HEK293 (cell line): ENCODE results near the gene INO80B.
A peak's percentile ranks its signal among the peaks of the same experiment; 100 is the strongest.

Source experiments
- GFI1B ChIP-seq: fragments of 450-650 bp; formaldehyde crosslinking; IDR thresholded peaks from 2 replicates; pipeline ENCODE4 v1.5.1; 2016; ENCODE audit warnings: missing biosample characterization, missing genetic modification characterization
- PRDM4 ChIP-seq: fragments of 450-650 bp; formaldehyde crosslinking; IDR thresholded peaks from 2 replicates; pipeline ENCODE4 v1.5.1; 2017; ENCODE audit warnings: missing biosample characterization, missing genetic modification characterization
- PRDM6 ChIP-seq: fragments of 450-650 bp; formaldehyde crosslinking; IDR thresholded peaks from 2 replicates; pipeline ENCODE4 v1.5.1; 2017; ENCODE audit warnings: missing biosample characterization, missing genetic modification characterization
- TSHZ1 ChIP-seq: fragments of 450-650 bp; formaldehyde crosslinking; IDR thresholded peaks from 2 replicates; pipeline ENCODE4 v1.5.1; 2016; ENCODE audit warnings: missing biosample characterization, missing genetic modification characterization, borderline replicate concordance
- ZBTB11 ChIP-seq: fragments of 450-650 bp; formaldehyde crosslinking; conservative IDR thresholded peaks from 2 replicates; pipeline ENCODE4 v1.5.1; 2016; ENCODE audit warnings: low read depth, missing biosample characterization, missing genetic modification characterization
- ZBTB21 ChIP-seq: fragments of 450-650 bp; formaldehyde crosslinking; IDR thresholded peaks from 2 replicates; pipeline ENCODE4 v1.5.1; 2017; ENCODE audit warnings: missing biosample characterization, missing genetic modification characterization
- ZBTB48 ChIP-seq: fragments of 450-650 bp; formaldehyde crosslinking; IDR thresholded peaks from 2 replicates; pipeline ENCODE4 v1.5.1; 2016; ENCODE audit warnings: missing biosample characterization, missing genetic modification characterization
- ZNF10 ChIP-seq: fragments of 450-650 bp; formaldehyde crosslinking; IDR thresholded peaks from 2 replicates; pipeline ENCODE4 v1.5.1; 2017; ENCODE audit warnings: missing biosample characterization, missing genetic modification characterization
- ZNF157 ChIP-seq: fragments of 450-650 bp; formaldehyde crosslinking; IDR thresholded peaks from 2 replicates; pipeline ENCODE4 v1.5.1; 2016; ENCODE audit warnings: missing biosample characterization, missing genetic modification characterization
- ZNF169 ChIP-seq: fragments of 450-650 bp; formaldehyde crosslinking; IDR thresholded peaks from 2 replicates; pipeline ENCODE4 v1.5.1; 2016; ENCODE audit warnings: missing biosample characterization, missing genetic modification characterization
- ZNF223 ChIP-seq: fragments of 450-650 bp; formaldehyde crosslinking; IDR thresholded peaks from 2 replicates; pipeline ENCODE4 v1.5.1; 2016; ENCODE audit warnings: missing biosample characterization, missing genetic modification characterization
- ZNF311 ChIP-seq: fragments of 450-650 bp; formaldehyde crosslinking; IDR thresholded peaks from 2 replicates; pipeline ENCODE4 v1.5.1; 2017; ENCODE audit warnings: missing biosample characterization, missing genetic modification characterization, borderline replicate concordance
- ZNF335 ChIP-seq: fragments of 450-650 bp; formaldehyde crosslinking; conservative IDR thresholded peaks from 2 replicates; pipeline ENCODE4 v1.5.1; 2016; ENCODE audit warnings: missing biosample characterization, missing genetic modification characterization
- ZNF362 ChIP-seq: fragments of 450-650 bp; formaldehyde crosslinking; IDR thresholded peaks from 2 replicates; pipeline ENCODE4 v1.5.1; 2016; ENCODE audit warnings: missing biosample characterization, missing genetic modification characterization
- ZNF366 ChIP-seq: fragments of 450-650 bp; formaldehyde crosslinking; conservative IDR thresholded peaks from 2 replicates; pipeline ENCODE4 v1.5.1; 2016; ENCODE audit warnings: missing biosample characterization, missing genetic modification characterization
- ZNF426 ChIP-seq: fragments of 450-650 bp; formaldehyde crosslinking; IDR thresholded peaks from 2 replicates; pipeline ENCODE4 v1.5.1; 2017; ENCODE audit warnings: missing biosample characterization, missing genetic modification characterization, mild to moderate bottlenecking, inconsistent platforms, moderate library complexity
- ZNF514 ChIP-seq: fragments of 450-650 bp; formaldehyde crosslinking; IDR thresholded peaks from 2 replicates; pipeline ENCODE4 v1.5.1; 2016; ENCODE audit warnings: missing biosample characterization, missing genetic modification characterization
- ZNF518A ChIP-seq: fragments of 450-650 bp; formaldehyde crosslinking; conservative IDR thresholded peaks from 2 replicates; pipeline ENCODE4 v1.5.1; 2016; ENCODE audit warnings: low read depth, missing biosample characterization, missing genetic modification characterization
- ZNF544 ChIP-seq: fragments of 450-650 bp; formaldehyde crosslinking; IDR thresholded peaks from 2 replicates; pipeline ENCODE4 v1.5.0; 2017; ENCODE audit warnings: missing biosample characterization, missing genetic modification characterization
- ZNF560 ChIP-seq: fragments of 450-650 bp; formaldehyde crosslinking; IDR thresholded peaks from 2 replicates; pipeline ENCODE4 v1.5.1; 2017; ENCODE audit warnings: missing biosample characterization, missing genetic modification characterization, borderline replicate concordance
- ZSCAN23 ChIP-seq: fragments of 450-650 bp; formaldehyde crosslinking; IDR thresholded peaks from 2 replicates; pipeline ENCODE4 v1.5.1; 2016; ENCODE audit warnings: missing biosample characterization, missing genetic modification characterization

Gene INO80B

GRCh38 chr2:74472086-74472944, 17.4 kb downstream of the INO80B start, which contains the start of gene MRPL53 (continued):
- TF ChIP-seq ZBTB21 (tag by site-specific recombination) (peak; percentile 58; the same call in 1 of the 2 replicates), ZNF426 (tag by site-specific recombination) (no peak), ZNF335 (tag by site-specific recombination) (peak; percentile 89), ZNF311 (tag by site-specific recombination) (no peak), ZNF362 (tag by site-specific recombination) (no peak), ZBTB48 (peak; percentile 50; the same call in 1 of the 2 replicates), PRDM6 (tag by site-specific recombination) (no peak), ZNF366 (tag by site-specific recombination) (peak; percentile 40; the same call in 1 of the 2 replicates), ZNF514 (tag by site-specific recombination) (no peak), GFI1B (no peak), ZNF10 (tag by site-specific recombination) (peak; percentile 97), ZNF169 (tag by site-specific recombination) (no peak), ZNF518A (tag by site-specific recombination) (peak; percentile 99), ZNF223 (no peak), PRDM4 (no peak), ZNF157 (tag by site-specific recombination) (no peak), ZBTB11 (tag by site-specific recombination) (peak; percentile 97), ZNF544 (tag by site-specific recombination) (no peak), ZSCAN23 (no peak), ZNF560 (tag by site-specific recombination) (no peak), TSHZ1 (no peak)
